Camera-type eye (tissue), 1 donor: ENCODE results near the gene RAD52. TPM values are rescaled to one million over a fixed set of nuclear protein-coding genes. Genes with fewer than 3 reads are reported as not detected.

Experiments
- total RNA-seq: library from RNA; depleted of rRNA; stranded (reverse); fragments of >200 nt; gene quantifications from one replicate; pipeline ENCODE4 v1.2.3, GENCODE V29; 2014

The RAD52 gene
- total RNA-seq, result 42.2 TPM

DNA sequence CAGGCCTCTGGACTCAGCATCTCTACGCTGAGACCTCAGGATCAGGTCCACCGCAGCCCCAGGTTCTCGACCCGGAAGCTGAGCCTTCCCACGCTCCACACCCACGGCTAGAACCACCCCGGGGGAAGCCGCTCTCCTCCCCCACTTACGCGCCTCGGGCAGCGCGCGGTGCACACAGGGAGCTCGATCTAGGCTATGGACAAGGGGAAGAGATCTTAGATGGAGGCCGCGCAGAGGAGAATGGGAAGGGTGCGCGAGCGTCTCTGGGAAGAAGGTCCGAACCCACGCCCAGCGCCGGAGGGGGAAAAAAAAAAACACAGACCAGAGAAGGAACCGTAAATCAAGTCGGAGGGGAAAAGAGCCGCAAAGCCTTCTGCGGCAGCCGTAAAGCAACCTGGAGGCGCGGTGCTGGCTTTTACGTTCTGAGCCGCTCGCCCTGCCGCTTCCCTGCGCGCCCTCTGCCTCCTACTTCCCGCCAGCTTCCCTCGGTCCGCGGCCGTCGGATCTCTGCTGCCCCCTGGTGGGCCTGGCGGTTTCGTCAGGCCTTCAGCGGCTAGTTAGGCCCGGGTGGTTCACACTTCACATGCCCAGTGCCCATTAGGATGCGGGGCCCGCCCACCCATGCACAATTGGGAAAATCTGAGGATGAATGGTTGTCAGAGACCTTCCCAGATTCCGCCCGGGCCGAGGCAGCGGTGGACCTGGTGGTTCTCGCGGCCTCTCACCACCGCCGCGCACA lies at the start of gene RAD52:
RAD52 (minus strand) TSS at position 242 of the 739 bp plus-strand sequence. CDS start 16,636 bp downstream, outside the sequence.

DNA sequence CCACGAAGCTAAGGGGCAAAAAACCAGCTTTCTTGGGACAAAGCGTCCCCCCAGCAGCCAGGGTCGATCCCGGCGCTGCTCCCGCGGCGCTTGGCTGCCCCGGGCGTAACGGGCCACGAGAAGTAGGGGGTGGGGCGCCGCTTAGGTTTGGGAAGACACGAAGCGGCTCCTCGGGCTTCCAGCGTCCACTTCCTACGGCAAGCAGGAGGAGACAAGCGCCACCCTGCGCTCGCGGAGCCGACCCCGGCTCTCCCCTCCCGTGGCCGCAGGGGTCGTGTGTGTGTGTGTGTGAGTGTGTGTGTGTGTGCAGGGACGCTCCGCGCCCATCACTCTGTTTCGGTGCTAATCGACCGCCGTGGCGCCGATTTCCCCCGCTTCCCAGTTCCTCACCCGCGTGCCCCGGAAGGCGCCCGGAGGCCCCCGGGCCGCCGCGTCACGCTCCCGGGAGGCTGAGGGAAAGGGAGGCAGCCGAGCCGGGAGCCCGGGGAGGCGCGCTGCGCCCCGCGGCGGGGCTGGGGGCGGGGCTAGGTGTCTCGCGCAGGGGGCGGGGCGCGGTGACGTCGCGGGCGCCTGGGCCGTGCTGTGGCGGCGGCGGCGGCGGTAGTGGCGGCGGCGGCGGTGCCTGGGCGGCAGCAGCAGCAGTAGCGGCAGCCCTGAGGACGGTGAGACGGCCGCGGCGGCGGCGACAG lies 41.3 kb upstream of the RAD52 start, which contains the start of gene ERC1:
ERC1 (plus strand) TSS at position 563 of the 689 bp plus-strand sequence. CDS start 36,681 bp downstream, outside the sequence.

Other genes starting within 250 kb of the RAD52 start
- gene WNK1, start 197.1 kb downstream of the RAD52 start, total RNA-seq, result 197 TPM
- 90.1 TPM for gene ERC1, start 41.5 kb upstream of the RAD52 start, total RNA-seq